ENCODE measurements around the gene SLC30A5. TPM values are rescaled to one million over a fixed set of nuclear protein-coding genes. Genes with fewer than 3 reads are reported as not detected.

The SLC30A5 gene
- total and polyA plus RNA-seq, 10 of the 15 experiments (the other 5 are each of a cell fraction or from before 2014, with no cell fraction given): 14.7 to 67.9 (median 38.4) TPM

DNA sequence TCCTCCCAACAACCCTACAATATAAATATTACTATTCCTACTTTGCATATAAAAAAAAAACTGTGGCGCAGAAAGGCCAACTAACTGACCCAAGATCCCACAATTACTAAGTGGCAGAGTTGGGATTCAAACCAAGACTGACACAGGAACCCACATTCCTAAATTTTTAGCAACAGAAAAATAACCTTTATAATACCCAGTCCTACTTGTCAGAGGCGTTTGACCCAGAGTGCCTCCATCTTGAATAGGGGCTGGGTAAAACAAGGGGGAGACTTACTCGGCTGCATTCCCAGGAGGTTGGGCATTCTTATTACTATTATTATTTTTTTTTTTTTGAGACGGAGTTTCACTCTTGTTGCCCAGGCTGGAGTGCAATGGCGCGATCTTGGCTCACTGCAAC is 2.0 kb upstream of the SLC30A5 start:
- H2AFZ ChIP-seq (ENCODE audit: control insufficient read depth, low read depth, low read length): no peak overlapping the region
- DNase-seq (ENCODE audit: low read depth, low spot score) (no peak), ATAC-seq (no peak), FAIRE-seq (no peak)
- ChIA-PET CTCF (interaction anchor here (1.4 to 2.6 kb wide), 2 partner anchors 48 to 243 kb away, joined by 4 to 6 read pairs; no protein-coding TSS in a partner anchor), POLR2A (no interaction called here), SMC1A (ENCODE audit: uncharacterized antibody, unreplicated experiment) (no interaction called here), RAD21 (ENCODE audit: unreplicated experiment) (no interaction called here)
- no peak overlapping the region for H3K4me2 ChIP-seq (ENCODE audit: control insufficient read depth, insufficient read depth)
- H3K9me3 ChIP-seq (replicated peaks; ENCODE audit: control insufficient read depth, insufficient read depth, low read length): no peaks in the 10 kb centered on the region
- H3K4me3 ChIP-seq: no peak overlapping the region
- BruUV-seq (replicated peaks): no TSS peak
- no peaks in the 10 kb centered on the region for H3K36me3 ChIP-seq (ENCODE audit: control insufficient read depth in 2 of 2, insufficient read depth in 2 of 2, low read length in 1 of 2)
- no peak overlapping the region for H3K9ac ChIP-seq (ENCODE audit: control insufficient read depth, insufficient read depth, low read length)
- intact Hi-C loops (cut with micrococcal nuclease; ENCODE audit: unreplicated experiment): loop anchor here (2.0 to 10.0 kb wide), 5 partner anchors 49 to 403 kb away; partner anchors contain the start of genes CCNB1, CENPH and OCLN
- in situ Hi-C loops (cut with MboI): no loop called here
- no peaks in the 10 kb centered on the region; the same call in 1 of the 2 replicates for H3K4me1 ChIP-seq (ENCODE audit: control insufficient read depth, insufficient read depth, low read length)
- no peaks in the 10 kb centered on the region for H3K27me3 ChIP-seq (replicated peaks in 1 of 2; ENCODE audit: control insufficient read depth in 2 of 2, insufficient read depth in 2 of 2, low read length in 1 of 2)
- H3K79me2 ChIP-seq (ENCODE audit: control insufficient read depth, insufficient read depth, low read length): peaks cover 28% of the 10 kb centered on the region
- no peak overlapping the region for H3K27ac ChIP-seq (ENCODE audit: control insufficient read depth, insufficient read depth)
- no peaks in the 10 kb centered on the region for H4K20me1 ChIP-seq (ENCODE audit: control insufficient read depth, insufficient read depth)
- TF ChIP-seq HDAC6 (IDR thresholded peaks at IDR 0.05; ENCODE audit: unreplicated experiment) (no peak), TCF3 (IDR thresholded peaks at IDR 0.05; ENCODE audit: borderline replicate concordance, insufficient read depth, low read depth, low read length) (no peak), KLF5 (IDR thresholded peaks at IDR 0.05; ENCODE audit: partially characterized antibody) (no peak), TCF7 (IDR thresholded peaks at IDR 0.05; ENCODE audit: borderline replicate concordance) (no peak), SUPT20H (IDR thresholded peaks at IDR 0.05; ENCODE audit: borderline replicate concordance, control insufficient read depth, low read depth, low read length) (no peak), IKZF2 (IDR thresholded peaks at IDR 0.05) (no peak), CBFB (IDR thresholded peaks at IDR 0.05; ENCODE audit: low read depth) (no peak), SKIL (IDR thresholded peaks at IDR 0.05; ENCODE audit: low read depth, poor library complexity, severe bottlenecking) (no peak)
- TF ChIP-seq, protein P1, sequence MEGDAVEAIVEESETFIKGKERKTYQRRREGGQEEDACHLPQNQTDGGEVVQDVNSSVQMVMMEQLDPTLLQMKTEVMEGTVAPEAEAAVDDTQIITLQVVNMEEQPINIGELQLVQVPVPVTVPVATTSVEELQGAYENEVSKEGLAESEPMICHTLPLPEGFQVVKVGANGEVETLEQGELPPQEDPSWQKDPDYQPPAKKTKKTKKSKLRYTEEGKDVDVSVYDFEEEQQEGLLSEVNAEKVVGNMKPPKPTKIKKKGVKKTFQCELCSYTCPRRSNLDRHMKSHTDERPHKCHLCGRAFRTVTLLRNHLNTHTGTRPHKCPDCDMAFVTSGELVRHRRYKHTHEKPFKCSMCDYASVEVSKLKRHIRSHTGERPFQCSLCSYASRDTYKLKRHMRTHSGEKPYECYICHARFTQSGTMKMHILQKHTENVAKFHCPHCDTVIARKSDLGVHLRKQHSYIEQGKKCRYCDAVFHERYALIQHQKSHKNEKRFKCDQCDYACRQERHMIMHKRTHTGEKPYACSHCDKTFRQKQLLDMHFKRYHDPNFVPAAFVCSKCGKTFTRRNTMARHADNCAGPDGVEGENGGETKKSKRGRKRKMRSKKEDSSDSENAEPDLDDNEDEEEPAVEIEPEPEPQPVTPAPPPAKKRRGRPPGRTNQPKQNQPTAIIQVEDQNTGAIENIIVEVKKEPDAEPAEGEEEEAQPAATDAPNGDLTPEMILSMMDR (IDR thresholded peaks at IDR 0.05 in 2 of 3, conservative IDR thresholded peaks at IDR 0.05 in 1 of 3; ENCODE audit: control insufficient read depth in 2 of 3, extremely low read depth in 1 of 3, insufficient read depth in 1 of 3, low read depth in 3 of 3, low read length in 3 of 3): no peak
- WGBS (ENCODE audit: insufficient coverage, insufficient replicate concordance, low lambda C conversion rate, missing lambda C conversion rate): 80% methylated on average over 6 of the region's 6 CpGs

All from GM12878 (cell line).